Transverse colon (tissue), 4 donors: ENCODE results near the gene SEMA4F. TPM values are rescaled to one million over a fixed set of nuclear protein-coding genes. Genes with fewer than 3 reads are reported as not detected.

Experiments
- DNase-seq: peaks from one replicate; pipeline ENCODE4 v3.0.0-alpha.2; 2019
- H3K27ac ChIP-seq, 4 donors: fragments of 200-600 bp; sonication (generic); 2 replicates each; pipeline ENCODE4 v1.5.1; 2016 to 2018; ENCODE audit warnings: inconsistent platforms in 4 of 4
- H3K27me3 ChIP-seq: fragments of 200-600 bp; sonication (generic); 2 replicates; pipeline ENCODE4 v1.5.1; 2017; ENCODE audit warnings: inconsistent platforms
- H3K36me3 ChIP-seq, 4 donors: fragments of 200-600 bp; sonication (generic); 2 replicates each; pipeline ENCODE4 v1.5.1; 2017 to 2019; ENCODE audit warnings: inconsistent platforms in 4 of 4
- H3K4me1 ChIP-seq, 4 donors: fragments of 200-600 bp; sonication (generic); 2 replicates each; pipeline ENCODE4 v1.5.1; 2017 to 2020; ENCODE audit warnings: inconsistent platforms in 4 of 4
- H3K4me3 ChIP-seq, 4 donors: fragments of 200-600 bp; sonication (generic); 1 replicate in 1 of 4; 2 replicates in 3 of 4; pipeline versions ENCODE4 v1.5.1 to v1.6.1; 2017 to 2019; ENCODE audit warnings: inconsistent platforms in 4 of 4
- H3K9me3 ChIP-seq, 2 donors: fragments of 200-600 bp; sonication (generic); 2 replicates each; pipeline ENCODE4 v1.5.1; 2017 to 2019; ENCODE audit warnings: inconsistent platforms in 2 of 2
- CTCF ChIP-seq, 5 experiments: fragments of 200-600 bp in 3 of 5; fragments of 450-650 bp in 2 of 5; sonication (generic) in 3 of 5; IDR thresholded peaks; 1 replicate in 2 of 5; 2 replicates in 3 of 5; pipeline ENCODE4 v1.5.1; 2016 to 2017; ENCODE audit warnings: antibody characterized with exemption in 5 of 5, inconsistent platforms in 3 of 5, mild to moderate bottlenecking in 2 of 5, moderate library complexity in 1 of 5
- EP300 ChIP-seq: sonication (generic); formaldehyde crosslinking; IDR thresholded peaks from one replicate; pipeline ENCODE4 v1.6.1; 2017; ENCODE audit warnings: antibody characterized with exemption, low read depth
- POLR2A ChIP-seq: fragments of 450-650 bp; IDR thresholded peaks from one replicate; pipeline ENCODE4 v1.6.1; 2016; ENCODE audit warnings: antibody characterized with exemption, mild to moderate bottlenecking, moderate library complexity
- POLR2AphosphoS5 ChIP-seq, 3 donors: sonication (generic); formaldehyde crosslinking; IDR thresholded peaks; one replicate each; pipeline ENCODE4 v1.6.1; 2016; ENCODE audit warnings: antibody characterized with exemption in 3 of 3
- WGBS, 2 donors: methylation state at CpG; one replicate each; pipeline ENCODE4 v1.1.5; 2018; ENCODE audit warnings: low coverage in 1 of 2; 5-methylcytosine and 5-hydroxymethylcytosine counted together
- in situ Hi-C, 4 donors: fragments of 200-750 bp; cut with MboI; loops; one replicate each; pipeline versions ENCODE4 v1.15.0 to v1.15.1; 2017; ENCODE audit warnings: low sequenced_read_pairs in 3 of 4, low pct_ligation_motif_present in 1 of 4, low pct_unique_long_range_greater_than_20kb in 1 of 4
- intact Hi-C: fragments of 100-400 bp; cut with DNase I; formaldehyde crosslinking; loops from one replicate; pipeline ENCODE4 v1.15.1; 2023; ENCODE audit warnings: low total_unique reads
- total RNA-seq, 4 donors: library from RNA; depleted of rRNA; stranded (reverse); fragments of >200 nt; gene quantifications; one replicate each; pipeline ENCODE4 v1.1.0, GENCODE V29; 2016

SEMA4F gene
- total RNA-seq, 4 donors from 2014 or later, result 0.75 to 5.7 (median 3.6) TPM

GRCh38 chr2:74702001-74702715 lies 48.1 kb downstream of the SEMA4F start:
- in situ Hi-C loops (loop anchor here in 1 of 4 donors (5.0 kb wide), 1 partner anchor 175 kb away; no protein-coding TSS in a partner anchor), intact Hi-C loops (no loop called here)
- H3K27me3 ChIP-seq, result no peaks in the 10 kb centered on the region
- WGBS, 2 donors, result 38 to 59% methylated on average over 3 to 4 of the region's 4 CpGs
- DNase-seq, result no peak
- H3K4me3 ChIP-seq, result no peak overlapping the region
- H3K4me1 ChIP-seq, result peaks cover 0 to 12% (median 4%) of the 10 kb centered on the region in 4 donors
- H3K9me3 ChIP-seq, result no peaks in the 10 kb centered on the region
- H3K36me3 ChIP-seq, result no peaks in the 10 kb centered on the region
- TF ChIP-seq EP300, result no peak
- no peak for TF ChIP-seq POLR2AphosphoS5 (IDR thresholded peaks at IDR 0.05)
- no peak for TF ChIP-seq CTCF (IDR thresholded peaks at IDR 0.05)
- no peak for TF ChIP-seq POLR2A
- H3K27ac ChIP-seq, result no peak overlapping the region

DNA sequence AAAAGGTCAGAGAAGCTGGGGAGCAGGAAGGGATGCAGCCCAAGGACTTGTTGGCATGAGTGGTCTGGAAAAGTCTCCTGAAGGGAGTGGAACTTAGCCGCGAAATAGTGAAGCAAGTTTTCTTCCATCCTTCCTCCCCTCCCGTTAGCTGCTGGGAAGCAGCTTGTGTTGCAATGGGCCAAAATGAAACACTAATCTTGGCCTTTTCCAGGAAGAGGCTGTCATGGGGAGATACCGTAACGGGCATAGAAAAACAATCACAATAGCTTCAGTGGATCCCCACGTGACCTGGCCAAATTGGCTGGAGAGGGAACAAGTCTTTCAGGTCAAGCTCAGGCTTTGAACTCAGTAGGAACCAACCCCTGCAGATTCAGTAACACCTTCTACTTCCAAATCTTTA lies 49.3 kb downstream of the SEMA4F start:
- peaks cover 0 to 12% (median 4%) of the 10 kb centered on the region in 4 donors for H3K4me1 ChIP-seq
- no peak for TF ChIP-seq EP300
- no peak for TF ChIP-seq POLR2A
- no peak for TF ChIP-seq POLR2AphosphoS5 (IDR thresholded peaks at IDR 0.05)
- no peak for TF ChIP-seq CTCF (IDR thresholded peaks at IDR 0.05)
- intact Hi-C loops, result no loop called here
- 72 to 86% methylated on average over 6 of the region's 6 CpGs for WGBS, 2 donors
- no peak overlapping the region for H3K27ac ChIP-seq
- no peaks in the 10 kb centered on the region for H3K36me3 ChIP-seq
- no peaks in the 10 kb centered on the region for H3K27me3 ChIP-seq
- H3K9me3 ChIP-seq, result no peaks in the 10 kb centered on the region
- no peak for DNase-seq
- H3K4me3 ChIP-seq, result no peak overlapping the region
- in situ Hi-C loops, result loop anchor here in 1 of 4 donors (5.0 kb wide), 1 partner anchor 174 kb away; no protein-coding TSS in a partner anchor

DNA sequence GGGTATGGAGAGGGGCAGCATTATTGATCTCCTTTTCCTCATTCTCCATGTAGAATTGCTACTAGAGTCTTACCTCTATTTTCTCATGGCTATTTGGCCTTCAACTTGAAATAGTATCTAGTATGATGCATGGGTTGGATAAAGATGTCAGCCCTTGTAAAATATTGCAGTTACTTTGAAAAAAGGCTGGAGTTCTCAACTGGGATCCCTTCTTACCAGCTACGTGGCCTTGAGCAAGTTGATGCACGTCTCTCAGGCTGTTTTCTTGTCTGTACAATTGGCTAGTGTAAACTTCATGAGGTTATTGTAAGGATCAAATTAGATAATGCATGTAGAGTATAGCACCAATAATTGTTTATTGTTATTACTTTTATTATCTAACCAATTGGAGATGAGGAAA lies 50.2 kb downstream of the SEMA4F start:
- H3K4me1 ChIP-seq, result peaks cover 0 to 12% (median 4%) of the 10 kb centered on the region in 4 donors
- H3K4me3 ChIP-seq, result no peak overlapping the region
- TF ChIP-seq POLR2A, result no peak
- TF ChIP-seq EP300, result no peak
- TF ChIP-seq POLR2AphosphoS5 (IDR thresholded peaks at IDR 0.05), result no peak
- no peak for TF ChIP-seq CTCF (IDR thresholded peaks at IDR 0.05)
- WGBS, 2 donors, result 93% methylated on average over 2 of the region's 2 CpGs; no CpG with 5 or more reads in 1 of the 2 donors
- intact Hi-C loops (no loop called here), in situ Hi-C loops (loop anchor here in 1 of 4 donors (5.0 kb wide), 1 partner anchor 173 kb away; no protein-coding TSS in a partner anchor)
- H3K27ac ChIP-seq, result no peak overlapping the region
- no peaks in the 10 kb centered on the region for H3K9me3 ChIP-seq
- H3K27me3 ChIP-seq, result no peaks in the 10 kb centered on the region
- H3K36me3 ChIP-seq, result no peaks in the 10 kb centered on the region
- no peak for DNase-seq

GRCh38 chr2:74706741-74707140 lies 52.7 kb downstream of the SEMA4F start:
- Histone ChIP-seq H3K27ac (no peak overlapping the region), H3K4me3 (no peak overlapping the region), H3K9me3 (no peaks in the 10 kb centered on the region), H3K27me3 (no peaks in the 10 kb centered on the region), H3K36me3 (no peaks in the 10 kb centered on the region), H3K4me1 (peaks cover 0 to 10% (median 4%) of the 10 kb centered on the region in 4 donors)
- TF ChIP-seq POLR2AphosphoS5 (IDR thresholded peaks at IDR 0.05) (no peak), EP300 (no peak), POLR2A (no peak), CTCF (IDR thresholded peaks at IDR 0.05) (no peak)
- DNase-seq, result no peak
- in situ Hi-C loops, result no loop called here
- intact Hi-C loops, result no loop called here
